GM18909 (cell line): ENCODE data around the gene TASP1.
"Not testable (repeated sequence)": the region's sequence is repeated elsewhere in the genome, so short reads cannot be mapped to it uniquely, and the experiment has no call there.

ENCODE experiments used
- ATAC-seq: cut with Tn5 transposase; IDR thresholded peaks from one replicate; pipeline ENCODE4 v1.9.1; 2021; ENCODE audit warnings: mild to moderate bottlenecking; ENCODE audit not compliant: unreplicated experiment, poor library complexity

Gene TASP1

DNA sequence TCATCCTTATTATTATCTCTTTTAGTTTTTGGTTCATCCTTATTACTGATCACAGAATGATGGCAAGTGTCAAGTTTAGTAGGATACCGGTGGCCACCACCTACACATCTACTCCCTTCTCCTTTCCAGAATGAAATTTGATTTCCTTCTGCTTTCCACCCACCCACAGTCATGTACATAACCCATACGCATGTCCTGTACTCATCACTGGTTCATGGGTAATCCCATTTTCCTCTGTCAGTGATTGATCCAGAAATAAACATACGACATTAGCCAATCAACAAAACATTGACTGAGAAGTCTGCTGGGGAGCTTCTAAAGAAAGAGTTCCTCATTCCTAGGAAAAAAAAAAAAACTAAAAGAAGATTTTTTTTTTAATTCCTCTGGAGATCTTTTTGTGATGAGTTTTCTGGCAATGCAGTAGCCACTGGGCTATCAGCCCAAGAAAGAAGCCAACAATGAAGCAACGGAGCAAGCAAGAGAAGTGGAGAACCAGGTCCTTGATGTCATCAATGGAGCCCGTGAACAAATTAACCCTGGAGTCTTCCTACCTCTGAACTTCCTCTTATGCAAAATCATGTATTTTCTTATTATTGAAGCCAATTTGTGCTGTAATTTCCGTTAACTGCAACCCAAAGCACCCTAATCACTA, 127.8 kb downstream of the TASP1 start:
- no peak for ATAC-seq

- no peak for ATAC-seq
These were observed 131.1 kb downstream of the TASP1 start for GRCh38 chr20:13507646-13508045.

DNA sequence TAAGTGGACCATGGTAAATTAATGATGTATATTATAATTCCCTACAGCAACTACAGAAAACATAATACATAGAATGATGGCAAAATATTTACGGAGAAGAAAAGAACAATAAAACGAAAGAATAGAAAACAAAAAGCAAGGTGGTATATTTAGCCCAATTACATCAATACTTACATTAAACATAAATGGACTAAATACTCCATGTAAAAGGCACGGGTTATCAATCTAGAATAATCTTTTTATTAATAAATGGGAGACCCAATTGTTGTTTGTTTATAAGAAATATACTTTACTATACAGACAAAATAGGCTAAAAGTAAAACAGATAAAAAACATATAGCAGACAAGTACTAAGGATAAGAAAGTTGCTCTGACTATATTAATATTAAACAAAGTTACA, 137.2 kb downstream of the TASP1 start:
- ATAC-seq, result no peak

DNA sequence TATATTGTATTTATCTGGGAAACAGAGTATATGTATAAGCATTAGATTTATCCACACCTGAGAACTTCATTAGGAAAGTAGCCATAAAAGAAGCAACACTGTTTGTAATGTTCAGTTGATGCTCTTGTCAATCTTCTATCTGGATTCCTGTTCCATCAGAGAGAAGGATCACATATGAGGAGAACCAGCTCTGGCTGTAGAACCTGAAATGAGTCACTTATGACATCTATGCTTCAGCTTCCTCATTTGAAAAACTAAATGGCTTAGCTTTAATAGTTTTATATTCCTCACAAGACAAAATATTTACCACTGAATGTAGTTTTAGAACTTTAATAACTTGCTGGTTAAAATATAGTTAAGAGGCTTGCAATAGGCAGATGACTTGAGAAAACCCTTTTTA, 144.7 kb downstream of the TASP1 start:
- no peak for ATAC-seq

DNA sequence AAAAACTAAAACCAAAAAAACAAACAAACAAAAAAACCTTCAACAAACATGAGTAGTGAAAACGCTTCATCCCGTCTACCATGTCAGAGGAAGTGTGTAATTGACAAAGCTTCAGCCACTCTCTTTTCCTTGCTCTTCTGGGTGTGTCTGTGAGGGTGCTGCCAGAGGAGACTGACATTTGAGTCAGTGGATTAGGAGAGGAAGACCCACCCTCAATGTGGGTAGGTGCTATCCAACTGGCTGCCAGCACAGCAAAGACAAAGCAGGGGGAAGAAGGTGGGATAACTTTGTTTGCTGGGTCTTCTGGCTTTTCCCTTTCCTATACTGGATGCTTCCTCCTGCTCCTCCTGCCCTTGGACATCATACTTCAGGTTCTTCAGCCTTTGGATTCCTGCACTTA, 145.6 kb downstream of the TASP1 start:
- ATAC-seq, result no peak

DNA sequence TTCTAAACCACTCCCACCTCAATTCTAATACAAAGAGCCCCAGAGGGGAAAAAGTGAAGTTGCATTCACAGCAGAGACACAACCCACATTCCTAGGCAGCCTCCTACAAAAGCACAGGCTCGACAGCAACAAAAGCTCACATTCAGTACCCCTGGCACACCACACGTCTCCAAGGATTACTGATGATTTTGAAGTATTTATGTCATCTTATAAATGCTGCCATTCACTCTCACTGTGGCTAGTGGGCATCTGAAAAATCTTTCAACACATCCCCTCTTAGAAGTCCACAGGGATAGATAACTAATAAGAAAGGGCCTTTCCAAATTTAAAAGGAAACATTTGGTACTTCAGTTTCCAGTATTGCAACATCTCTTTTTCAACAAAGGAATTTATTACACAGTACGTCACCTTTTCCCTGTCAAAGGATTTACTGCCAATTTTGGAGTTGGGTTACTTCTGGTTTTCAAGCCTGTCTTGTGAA, 146.7 kb downstream of the TASP1 start:
- no peak for ATAC-seq

DNA sequence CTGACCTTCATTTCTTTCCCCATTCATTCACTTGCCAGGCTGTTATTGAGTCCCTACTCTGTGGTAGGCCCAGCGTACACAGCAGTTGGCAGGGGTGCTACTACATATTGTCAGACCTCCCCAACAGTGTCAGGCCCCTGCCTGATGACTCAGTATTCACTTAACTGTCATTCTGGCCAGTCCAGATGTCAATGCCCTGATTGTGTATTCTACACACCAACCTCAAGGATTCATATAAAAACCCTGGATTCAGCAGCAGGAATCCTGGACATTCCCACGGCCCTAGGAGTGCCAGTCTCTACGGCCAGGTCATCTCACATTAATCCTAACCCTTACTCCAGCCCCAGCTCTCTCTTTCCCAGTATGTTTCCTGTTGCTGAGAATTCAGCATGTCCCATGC, 151.5 kb downstream of the TASP1 start:
- no peak for ATAC-seq

DNA sequence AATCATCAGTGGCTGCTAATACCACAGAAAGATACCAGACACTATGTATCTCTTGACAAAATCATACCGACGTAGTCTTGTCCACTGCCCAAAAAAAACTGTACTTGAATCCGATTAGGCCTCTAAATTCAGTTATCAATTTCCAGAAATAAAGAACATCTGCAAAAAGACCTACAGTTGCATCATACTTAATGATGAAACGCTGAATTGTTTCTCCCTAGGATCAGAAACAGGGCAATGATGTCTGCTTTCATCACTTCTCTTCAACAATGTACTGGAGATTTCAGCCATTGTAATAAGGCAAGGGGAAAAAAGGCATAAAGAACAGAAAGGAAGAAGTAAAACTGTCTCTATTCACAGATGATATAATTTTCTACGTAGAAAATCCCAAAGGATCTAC, 152.0 kb downstream of the TASP1 start:
- no peak for ATAC-seq

DNA sequence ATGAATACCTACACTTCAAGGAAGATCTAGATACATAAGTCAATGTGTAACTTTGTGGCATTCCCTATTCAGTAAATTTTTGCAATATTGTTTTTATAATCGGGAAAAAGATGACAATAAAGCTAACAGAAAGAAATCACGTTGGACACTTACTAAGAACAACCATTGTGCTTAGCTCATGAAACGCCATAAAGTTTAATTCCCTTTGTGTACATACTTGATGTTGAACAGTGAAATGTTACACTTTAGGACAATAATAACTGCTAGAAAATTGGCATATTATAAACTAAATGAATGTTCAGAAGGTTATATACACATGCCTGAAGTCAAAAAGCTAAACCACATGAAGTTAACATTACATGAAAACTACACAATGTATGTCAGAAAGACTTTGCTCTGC, 153.2 kb downstream of the TASP1 start:
- no peak for ATAC-seq

DNA sequence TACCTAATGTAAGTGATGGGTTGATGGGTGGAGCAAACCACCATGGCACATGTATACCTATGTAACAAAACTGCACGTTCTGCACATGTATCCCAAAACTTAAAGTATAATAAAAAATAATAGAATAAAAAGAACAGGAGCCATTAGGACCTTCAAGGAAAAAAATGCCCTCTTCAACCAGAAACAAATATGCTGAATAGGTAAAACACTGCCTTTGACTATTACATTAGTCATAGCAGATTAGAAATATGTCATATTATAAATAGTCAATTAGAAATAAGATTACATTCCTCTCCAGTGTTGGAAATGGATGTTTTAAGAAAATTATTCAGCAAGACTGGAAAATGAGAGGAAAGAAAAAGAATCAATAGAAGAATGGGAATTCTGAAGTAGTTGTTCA, 153.7 kb downstream of the TASP1 start:
- ATAC-seq, result not testable (repeated sequence)

DNA sequence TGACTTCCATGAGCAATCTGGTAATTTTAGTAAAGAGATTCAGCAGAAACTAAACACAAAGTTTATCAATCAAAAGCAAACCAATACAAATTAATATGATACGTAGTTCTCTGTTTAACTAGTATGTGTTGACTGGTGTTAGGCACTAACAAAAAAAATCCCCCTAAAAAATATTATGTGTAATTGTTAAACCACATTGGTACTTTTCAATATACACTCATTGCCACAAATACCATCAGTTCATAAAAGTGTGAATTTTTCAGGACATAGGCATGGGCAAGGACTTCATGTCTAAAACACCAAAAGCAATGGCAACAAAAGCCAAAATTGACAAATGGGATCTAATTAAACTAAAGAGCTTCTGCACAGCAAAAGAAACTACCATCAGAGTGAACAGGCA, 155.3 kb downstream of the TASP1 start:
- ATAC-seq, result not testable (repeated sequence)

DNA sequence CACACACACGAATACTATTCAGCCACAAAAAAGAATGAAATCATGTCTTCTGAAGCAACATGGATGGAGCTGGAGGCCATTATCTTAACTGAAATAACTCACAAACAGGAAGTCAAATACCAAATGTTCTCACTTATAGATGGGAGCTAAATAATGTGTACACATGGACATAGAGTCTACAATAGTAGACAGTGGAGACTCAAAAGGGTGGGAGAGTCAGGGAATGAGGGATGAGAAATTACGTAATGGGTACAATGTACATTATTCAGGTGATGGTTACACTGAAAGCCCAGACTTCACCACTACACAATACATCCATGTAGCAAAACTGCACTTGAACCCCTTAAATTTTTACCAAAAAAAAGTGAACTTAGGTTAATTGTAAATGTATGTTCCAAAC, 160.4 kb downstream of the TASP1 start:
- no peak for ATAC-seq

GRCh38 chr20:13474467-13474866, 164.3 kb downstream of the TASP1 start:
- no peak for ATAC-seq

GRCh38 chr20:13469262-13469661, 169.5 kb downstream of the TASP1 start:
- no peak for ATAC-seq

GRCh38 chr20:13468166-13468565, 170.6 kb downstream of the TASP1 start:
- ATAC-seq, result no peak

GRCh38 chr20:13464702-13465101, 174.0 kb downstream of the TASP1 start:
- no peak for ATAC-seq

DNA sequence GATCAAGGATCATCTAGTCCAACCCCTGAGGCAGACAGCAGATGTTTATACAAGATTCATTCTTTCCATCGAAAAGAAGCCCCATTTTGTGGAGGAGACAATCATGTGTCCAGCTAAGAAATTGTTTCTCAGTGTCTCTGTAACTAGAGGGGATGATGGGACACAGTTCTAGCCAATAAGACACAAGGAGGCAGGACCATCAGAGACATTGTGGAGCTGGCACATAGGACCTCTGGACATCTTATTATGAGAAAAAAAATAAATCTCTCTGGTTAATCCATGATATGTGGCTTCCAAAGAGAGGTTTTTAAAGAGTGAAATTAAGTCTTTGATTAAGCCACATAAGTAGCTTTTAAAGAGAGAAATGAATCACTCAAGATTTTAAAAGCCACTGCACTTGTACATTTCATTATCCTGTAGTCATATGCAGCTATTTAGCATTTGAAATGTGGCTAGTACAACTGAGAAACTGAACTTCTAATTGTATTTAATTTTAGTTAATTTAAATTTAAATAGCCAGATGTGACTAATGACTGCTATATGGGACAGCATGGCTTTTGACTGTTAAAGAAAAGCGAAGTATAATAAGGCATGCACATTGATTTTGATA, 176.8 kb downstream of the TASP1 start:
- ATAC-seq, result no peak

GRCh38 chr20:13458860-13459451, 179.8 kb downstream of the TASP1 start:
- ATAC-seq, result peak; percentile 94

- ATAC-seq, result no peak
These were observed 181.2 kb downstream of the TASP1 start for GRCh38 chr20:13457487-13457886.

DNA sequence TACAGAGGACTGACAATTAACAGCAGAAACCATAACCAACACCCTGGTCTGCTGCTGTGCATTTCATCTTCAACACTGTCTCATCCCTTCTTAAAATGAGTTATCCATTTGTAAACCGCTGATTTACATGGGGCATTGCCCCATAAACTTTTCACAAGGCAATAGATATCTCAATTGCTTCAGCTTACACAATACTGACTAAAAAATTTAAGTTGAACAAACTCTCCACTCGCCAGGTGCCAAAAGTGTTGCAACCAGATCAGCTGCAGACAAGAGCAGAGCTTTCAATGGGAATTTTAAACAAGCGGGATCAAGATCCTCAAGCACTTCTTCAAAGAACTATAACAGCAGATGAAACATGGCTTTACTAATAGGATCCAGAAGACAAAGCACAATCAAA, 183.0 kb downstream of the TASP1 start:
- ATAC-seq, result no peak

- ATAC-seq, result no peak
These were observed 185.4 kb downstream of the TASP1 start for GRCh38 chr20:13453367-13453766.
